ENCODE data around the gene EFCC1. TPM values are rescaled to one million over a fixed set of nuclear protein-coding genes. Genes with fewer than 3 reads are reported as not detected.

Gene EFCC1
- total RNA-seq, 1 donor from 2014 or later = 17.2 TPM

GRCh38 chr3:129070086-129070885 is 69.2 kb downstream of the EFCC1 start:
- Histone ChIP-seq H3K27me3 (no peaks in the 10 kb centered on the region), H3K27ac (no peak overlapping the region), H3K4me3 (no peak overlapping the region), H3K36me3 (no peaks in the 10 kb centered on the region), H3K9me3 (no peaks in the 10 kb centered on the region), H3K4me1 (peaks cover 6% of the 10 kb centered on the region)
- no peak for TF ChIP-seq CTCF (IDR thresholded peaks at IDR 0.05)
- DNase-seq (no peak), ATAC-seq (no peak)
- intact Hi-C loops (cut with DNase I) = no loop called here

DNA sequence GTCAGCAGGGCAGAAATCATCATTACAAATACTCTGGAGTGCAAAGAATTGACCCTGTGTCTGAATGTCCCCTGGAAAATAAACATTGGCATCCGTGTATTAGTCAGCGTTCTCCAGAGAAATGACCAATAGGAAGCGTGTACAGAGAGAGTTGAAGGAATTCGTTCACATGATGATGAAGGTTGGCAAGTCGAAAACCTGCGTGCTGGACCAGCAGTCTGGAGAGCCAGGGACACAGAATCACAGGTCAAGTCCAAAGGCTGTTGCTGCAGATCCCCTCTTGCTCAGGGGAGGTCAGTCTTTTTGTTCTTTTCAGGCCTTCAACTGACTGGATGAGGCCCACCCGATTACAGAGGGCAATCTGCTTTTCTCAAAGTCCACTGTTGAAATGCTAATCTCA is 76.1 kb downstream of the EFCC1 start:
- TF ChIP-seq CTCF (IDR thresholded peaks at IDR 0.05) = no peak
- Histone ChIP-seq H3K27me3 (no peaks in the 10 kb centered on the region), H3K27ac (peak overlapping the region; percentile 18), H3K9me3 (no peaks in the 10 kb centered on the region), H3K36me3 (no peaks in the 10 kb centered on the region), H3K4me1 (peaks cover 5% of the 10 kb centered on the region), H3K4me3 (no peak overlapping the region)
- intact Hi-C loops (cut with DNase I) = no loop called here
- ATAC-seq (peak; percentile 49), DNase-seq (no peak)

GRCh38 chr3:129078510-129078909 is 77.4 kb downstream of the EFCC1 start:
- no peak for TF ChIP-seq CTCF (IDR thresholded peaks at IDR 0.05)
- intact Hi-C loops (cut with DNase I) = no loop called here
- Histone ChIP-seq H3K9me3 (no peaks in the 10 kb centered on the region), H3K27ac (no peak overlapping the region), H3K27me3 (no peaks in the 10 kb centered on the region), H3K4me3 (no peak overlapping the region), H3K4me1 (peaks cover 5% of the 10 kb centered on the region), H3K36me3 (no peaks in the 10 kb centered on the region)
- ATAC-seq (no peak), DNase-seq (no peak)

DNA sequence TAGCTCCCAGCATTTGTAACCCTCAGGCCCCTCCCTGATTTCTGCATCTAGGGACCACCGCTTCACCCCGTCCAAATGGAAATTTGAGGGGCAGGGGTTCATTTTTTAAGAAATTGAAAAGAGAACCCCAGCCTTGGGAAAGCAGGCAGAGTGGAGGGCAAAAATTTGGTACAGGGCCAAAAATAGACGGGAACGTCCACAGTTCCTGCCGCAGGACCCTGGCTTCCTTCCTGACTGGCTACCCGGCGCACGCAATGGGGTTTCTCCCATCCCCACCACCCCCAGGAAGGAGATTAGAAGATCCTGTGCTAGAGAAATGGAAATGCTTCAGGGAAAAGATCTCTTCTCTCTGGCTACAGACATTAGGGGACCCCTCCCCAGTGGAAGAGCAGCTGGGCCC is 80.4 kb downstream of the EFCC1 start:
- Histone ChIP-seq H3K27ac (no peak overlapping the region), H3K36me3 (no peaks in the 10 kb centered on the region), H3K4me1 (peaks cover 5% of the 10 kb centered on the region), H3K27me3 (no peaks in the 10 kb centered on the region), H3K9me3 (no peaks in the 10 kb centered on the region), H3K4me3 (no peak overlapping the region)
- DNase-seq (no peak), ATAC-seq (no peak)
- no peak for TF ChIP-seq CTCF (IDR thresholded peaks at IDR 0.05)
- intact Hi-C loops (cut with DNase I) = no loop called here

DNA sequence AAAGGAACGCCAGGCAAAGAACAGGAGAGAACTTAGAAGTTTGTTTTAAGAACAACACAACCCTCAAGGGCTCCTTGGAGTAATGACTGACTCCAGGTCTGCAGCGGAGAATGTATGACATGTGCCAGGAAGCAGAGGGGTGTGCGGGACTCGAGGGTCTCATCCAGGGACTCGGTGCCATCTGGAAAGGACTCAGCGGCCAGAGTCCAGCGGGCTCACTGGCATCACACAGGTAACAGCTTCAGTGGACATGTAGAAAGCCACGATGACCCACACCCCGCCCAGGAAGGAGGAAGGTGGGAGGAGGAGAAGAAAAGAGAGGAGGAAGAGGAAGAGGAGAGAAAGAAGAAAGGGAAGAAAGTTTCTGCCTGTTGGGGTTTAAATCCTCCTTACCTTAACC is 80.9 kb downstream of the EFCC1 start:
- Histone ChIP-seq H3K27ac (no peak overlapping the region), H3K4me3 (no peak overlapping the region), H3K27me3 (no peaks in the 10 kb centered on the region), H3K36me3 (no peaks in the 10 kb centered on the region), H3K4me1 (peaks cover 9% of the 10 kb centered on the region), H3K9me3 (no peaks in the 10 kb centered on the region)
- no peak for ATAC-seq
- DNase-seq = no peak
- TF ChIP-seq CTCF (IDR thresholded peaks at IDR 0.05) = no peak
- intact Hi-C loops (cut with DNase I) = no loop called here
